Measurements from ENCODE around the gene CYP2F1. TPM values are rescaled to one million over a fixed set of nuclear protein-coding genes. Genes with fewer than 3 reads are reported as not detected.

CYP2F1 gene
- total and polyA plus RNA-seq, 2 of the 13 experiments (the other 11 are each of a cell fraction or from before 2014, with no cell fraction given), result not detected

GRCh38 chr19:41174297-41174928, 60.2 kb downstream of the CYP2F1 start (continued):
- TF ChIP-seq CHCHD3 (CRISPR knock-in tag; IDR thresholded peaks at IDR 0.05), result no peak
- TF ChIP-seq KMT2B (CRISPR knock-in tag; IDR thresholded peaks at IDR 0.05), result no peak
- TF ChIP-seq PRMT3 (CRISPR knock-in tag; IDR thresholded peaks at IDR 0.05; ENCODE audit: borderline replicate concordance, low read depth), result no peak
- no peak for TF ChIP-seq TOE1 (CRISPR knock-in tag; IDR thresholded peaks at IDR 0.05)
- TF ChIP-seq FOXA1 (IDR thresholded peaks at IDR 0.05), result no peak
- TF ChIP-seq FOXA1 (CRISPR knock-in tag; IDR thresholded peaks at IDR 0.05), result no peak
- TF ChIP-seq NCOA5 (CRISPR knock-in tag; IDR thresholded peaks at IDR 0.05), result no peak

GRCh38 chr19:41175801-41176777, 61.9 kb downstream of the CYP2F1 start:
- DNase-seq (ENCODE audit: low spot score) (peak; percentile 96), FAIRE-seq (peak; percentile 79), ATAC-seq (peak; percentile 93)
- in situ Hi-C loops (cut with HindIII; ENCODE audit: extremely low pct_ligation_motif_present, low pct_unique_long_range_greater_than_20kb) (no loop called here), intact Hi-C loops (cut with micrococcal nuclease; ENCODE audit: unreplicated experiment) (no loop called here)
- Histone ChIP-seq H3K27ac (ENCODE audit: extremely low read length, insufficient read depth, low read length) (peak overlapping the region; percentile 65), H3K4me3 (replicated peaks in 1 of 3; ENCODE audit: insufficient read depth in 1 of 3, low read depth in 2 of 3, low read length in 3 of 3) (peak overlapping the region; percentile 49 to 81 (median 69)), H3K4me1 (ENCODE audit: insufficient read depth, low read length) (peaks cover 54% of the 10 kb centered on the region), H3K4me2 (ENCODE audit: low read depth, low read length) (peak overlapping the region; percentile 80), H3K9me3 (ENCODE audit: low read length) (no peaks in the 10 kb centered on the region), H3K79me2 (ENCODE audit: insufficient read depth, low read length) (no peaks in the 10 kb centered on the region), H2AFZ (ENCODE audit: low read length) (no peak overlapping the region), H3K36me3 (replicated peaks in 1 of 2; ENCODE audit: control insufficient read depth in 1 of 2, insufficient read depth in 2 of 2, low read length in 2 of 2) (no peaks in the 10 kb centered on the region), H4K20me1 (ENCODE audit: insufficient read depth, low read length) (no peaks in the 10 kb centered on the region), H3K27me3 (ENCODE audit: control insufficient read depth in 1 of 2, insufficient read depth in 2 of 2, low read length in 2 of 2) (no peaks in the 10 kb centered on the region), H3K9ac (ENCODE audit: insufficient read depth, low read depth, low read length) (peak overlapping the region; percentile 73)
- 4% methylated on average over 14 of the region's 14 CpGs for WGBS (ENCODE audit: low lambda C conversion rate)
- no TSS peak for BruUV-seq (replicated peaks)
- POLR2A ChIA-PET, result interaction anchor here (0.6 to 2.3 kb wide), 7 partner anchors 9 to 88 kb away, joined by 3 to 7 read pairs (median 4); no protein-coding TSS in a partner anchor
- CTCF ChIA-PET (ENCODE audit: low intra/inter-chr PET ratio, low total read pairs), result no interaction called here
- TF ChIP-seq ETV5 (CRISPR knock-in tag; IDR thresholded peaks at IDR 0.05; ENCODE audit: borderline replicate concordance), result no peak
- no peak for TF ChIP-seq ZNF558 (CRISPR knock-in tag; IDR thresholded peaks at IDR 0.05; ENCODE audit: borderline replicate concordance)
- TF ChIP-seq HNF1A (IDR thresholded peaks at IDR 0.05; ENCODE audit: low read depth), result no peak
- no peak for TF ChIP-seq HNF1A (CRISPR knock-in tag; IDR thresholded peaks at IDR 0.05; ENCODE audit: borderline replicate concordance)
- no peak for TF ChIP-seq MAX (IDR thresholded peaks at IDR 0.05)
- TF ChIP-seq, protein P1, sequence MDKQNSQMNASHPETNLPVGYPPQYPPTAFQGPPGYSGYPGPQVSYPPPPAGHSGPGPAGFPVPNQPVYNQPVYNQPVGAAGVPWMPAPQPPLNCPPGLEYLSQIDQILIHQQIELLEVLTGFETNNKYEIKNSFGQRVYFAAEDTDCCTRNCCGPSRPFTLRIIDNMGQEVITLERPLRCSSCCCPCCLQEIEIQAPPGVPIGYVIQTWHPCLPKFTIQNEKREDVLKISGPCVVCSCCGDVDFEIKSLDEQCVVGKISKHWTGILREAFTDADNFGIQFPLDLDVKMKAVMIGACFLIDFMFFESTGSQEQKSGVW (CRISPR knock-in tag; IDR thresholded peaks at IDR 0.05; ENCODE audit: borderline replicate concordance), result no peak
- peak; percentile 53 for TF ChIP-seq ASH2L (IDR thresholded peaks at IDR 0.05; ENCODE audit: insufficient read length, low read depth, low read length)
- peak; percentile 84; the same call in 1 of the 2 replicates for TF ChIP-seq FOSL1 (CRISPR knock-in tag; IDR thresholded peaks at IDR 0.05; ENCODE audit: borderline replicate concordance)
- no peak for TF ChIP-seq FOXC1 (CRISPR knock-in tag; IDR thresholded peaks at IDR 0.05; ENCODE audit: borderline replicate concordance)

Data from HepG2 (cell line).